K562 (cell line): Measurements from ENCODE around the gene ARID5B. TPM values are rescaled to one million over a fixed set of nuclear protein-coding genes. Genes with fewer than 3 reads are reported as not detected.

Experiments
- ATF4 ChIP-seq: fragments of 450-650 bp; formaldehyde crosslinking; IDR thresholded peaks from 2 replicates; pipeline ENCODE4 v1.4.0; 2022; ENCODE audit warnings: mild to moderate bottlenecking, moderate library complexity
- BMI1 ChIP-seq: fragments of 150-350 bp; IDR thresholded peaks from 2 replicates; pipeline ENCODE4 v1.6.1; 2014; ENCODE audit warnings: low read length
- CC2D1A ChIP-seq: fragments of 450-650 bp; IDR thresholded peaks from 2 replicates; pipeline ENCODE4 v1.6.1; 2017; ENCODE audit warnings: mild to moderate bottlenecking
- MAZ ChIP-seq, 2 experiments: fragments of 450-650 bp in 1 of 2; sonication (generic) in 1 of 2; formaldehyde crosslinking; IDR thresholded peaks in 1 of 2; conservative IDR thresholded peaks in 1 of 2; 2 replicates each; pipeline versions ENCODE4 v1.4.0 to v1.5.0; 2020; ENCODE audit warnings: mild to moderate bottlenecking in 1 of 2, missing genetic modification reagents in 1 of 2
- RAD21 ChIP-seq, 2 experiments: fragments of 250-450 bp in 1 of 2; fragments of 450-650 bp in 1 of 2; sonication (Bioruptor Pico) in 1 of 2; formaldehyde crosslinking in 1 of 2; IDR thresholded peaks in 1 of 2; conservative IDR thresholded peaks in 1 of 2; 2 replicates each; pipeline versions ENCODE4 v1.4.0 to v1.8.0; 2020 to 2022; ENCODE audit warnings: mild to moderate bottlenecking in 2 of 2, moderate library complexity in 1 of 2
- SMC3 ChIP-seq: conservative IDR thresholded peaks from 2 replicates; pipeline ENCODE4 v1.6.1; 2011; ENCODE audit warnings: low read depth, low read length, improper control_type of control experiment; ENCODE audit not compliant: insufficient read depth
- SOX6 ChIP-seq: fragments of 450-650 bp; IDR thresholded peaks from 2 replicates; pipeline ENCODE4 v1.6.1; 2014; ENCODE audit warnings: mild to moderate bottlenecking
- TEAD4 ChIP-seq, 2 experiments: sonication (generic) in 1 of 2; formaldehyde crosslinking in 1 of 2; IDR thresholded peaks; 2 replicates each; pipeline versions ENCODE4 v1.6.1 to v1.8.0; 2012 to 2022; ENCODE audit warnings: borderline replicate concordance in 1 of 2, inconsistent platforms in 1 of 2, low read length in 1 of 2, mild to moderate bottlenecking in 1 of 2, missing genetic modification reagents in 1 of 2
- ZBTB49 ChIP-seq: sonication (generic); formaldehyde crosslinking; IDR thresholded peaks from 2 replicates; pipeline ENCODE4 v1.8.0; 2022; ENCODE audit warnings: missing genetic modification reagents, mild to moderate bottlenecking, borderline replicate concordance
- ZNF830 ChIP-seq: fragments of 250-450 bp; sonication (Bioruptor Pico); IDR thresholded peaks from 2 replicates; pipeline ENCODE4 v1.5.0; 2021; ENCODE audit warnings: mild to moderate bottlenecking
- polyA plus RNA-seq, 8 experiments: library from polyadenylated mRNA; depleted of rRNA in 4 of 8; stranded (reverse) in 5 of 8; unstranded in 3 of 8; fragments of >200 nt; fragmentation: Nextera tagmentation in 2 of 8; fragmentation: Illumina TruSeq in 1 of 8; extraction: Ambion mirVana in 2 of 8; extraction: Trizol in 1 of 8; gene quantifications; 2 replicates each; pipeline versions ENCODE4 v1.2.1 to v1.2.3, GENCODE V29; 2011 to 2014; ENCODE audit warnings: inconsistent platforms in 1 of 8, missing spikeins in 1 of 8
- total RNA-seq, 7 experiments: library from RNA; depleted of rRNA in 6 of 7; stranded (reverse); fragments of >200 nt in 6 of 7; fragmentation: Illumina TruSeq in 2 of 7; extraction: Trizol in 2 of 7; gene quantifications; 2 replicates each; pipeline versions ENCODE4 v1.2.1 to v1.2.3, GENCODE V29; 2011 to 2021; ENCODE audit warnings: low replicate concordance in 1 of 7

The ARID5B gene
- total and polyA plus RNA-seq, 9 of the 15 experiments (the other 6 are each of a cell fraction or from before 2014, with no cell fraction given): 0.48 to 1.6 (median 0.80) TPM

GRCh38 chr10:62038609-62039190 lies 137.2 kb downstream of the ARID5B start (continued):
- peak; percentile 75 for TF ChIP-seq SMC3
- TF ChIP-seq ATF4: 0 out of 2 replicates have a peak, but pooled peaks have one; percentile 10
- peak in 1 of 2 experiments; percentile 55; a peak in 1 of 4 replicates for TF ChIP-seq MAZ (CRISPR knock-in tag; conservative IDR thresholded peaks at IDR 0.05 in 1 of 2, IDR thresholded peaks at IDR 0.05 in 1 of 2)
- TF ChIP-seq SOX6: peak; percentile 32; the same call in 1 of the 2 replicates
- no peak for TF ChIP-seq TEAD4 (IDR thresholded peaks at IDR 0.05; ENCODE audit: low read length)
- no peak for TF ChIP-seq TEAD4 (CRISPR knock-in tag; IDR thresholded peaks at IDR 0.05; ENCODE audit: borderline replicate concordance)
- TF ChIP-seq ZNF830 (CRISPR knock-in tag): no peak
- TF ChIP-seq CC2D1A: peak; percentile 56; the same call in 1 of the 2 replicates
- TF ChIP-seq ZBTB49 (CRISPR knock-in tag): no peak
- peak; percentile 84 to 87 for TF ChIP-seq RAD21 (CRISPR knock-in tag; conservative IDR thresholded peaks at IDR 0.05 in 1 of 2, IDR thresholded peaks at IDR 0.05 in 1 of 2)
- no peak for TF ChIP-seq BMI1
